OCI-LY7 (cell line): ENCODE data around the gene CCDC142. TPM values are rescaled to one million over a fixed set of nuclear protein-coding genes. Genes with fewer than 3 reads are reported as not detected.
A peak's percentile ranks its signal among the peaks of the same experiment; 100 is the strongest.

ENCODE experiments used
- BruUV-seq: library from RNA; stranded (reverse); fragments of 400-500 nt; replicated peaks from 2 replicates; lab custom pipeline; 2021; lab: Mats Ljungman, UMichigan
- CTCF ChIA-PET: fragments of 300-600 bp; sonication (Branson Sonifier 250); formaldehyde crosslinking; loops from one replicate; lab custom pipeline; 2022; ENCODE audit warnings: antibody characterized with exemption; ENCODE audit not compliant: unreplicated experiment; lab: Charles Lee
- POLR2A ChIA-PET: fragments of 300-600 bp; sonication (Branson Sonifier 250); formaldehyde crosslinking; loops from one replicate; lab custom pipeline; 2022; ENCODE audit warnings: antibody characterized with exemption; lab: Charles Lee
- DNase-seq: peaks from one replicate; pipeline ENCODE4 v3.0.0-alpha.2; 2015; ENCODE audit warnings: low spot score
- H2AFZ ChIP-seq: fragments of 200-600 bp; sonication (generic), shearing (Covaris generic); 2 replicates; pipeline ENCODE4 v1.6.1; 2014; ENCODE audit warnings: mild to moderate bottlenecking, antibody characterized with exemption, low read length, moderate library complexity
- H3K27ac ChIP-seq: fragments of 200-600 bp; sonication (generic); 2 replicates; pipeline ENCODE4 v1.5.1; 2014; ENCODE audit warnings: mixed run types, low read depth, mild to moderate bottlenecking, moderate library complexity, low read length, inconsistent platforms; ENCODE audit not compliant: poor library complexity, severe bottlenecking
- H3K36me3 ChIP-seq: fragments of 200-600 bp; sonication (generic); 2 replicates; pipeline ENCODE4 v1.6.1; 2014; ENCODE audit warnings: mild to moderate bottlenecking, antibody characterized with exemption, low read length, moderate library complexity, mixed read lengths; ENCODE audit not compliant: insufficient read depth
- H3K4me1 ChIP-seq: fragments of 200-600 bp; sonication (generic); 2 replicates; pipeline ENCODE4 v1.5.1; 2014; ENCODE audit warnings: mild to moderate bottlenecking, low read length; ENCODE audit not compliant: insufficient read depth, poor library complexity, severe bottlenecking
- H3K4me2 ChIP-seq: fragments of 200-600 bp; sonication (generic); 2 replicates; pipeline ENCODE4 v1.6.1; 2014; ENCODE audit warnings: mild to moderate bottlenecking, low read length
- H3K4me3 ChIP-seq: fragments of 200-600 bp; sonication (generic); 2 replicates; pipeline ENCODE4 v1.5.1; 2014; ENCODE audit warnings: mild to moderate bottlenecking, low read depth, low read length; ENCODE audit not compliant: poor library complexity, severe bottlenecking
- H3K79me2 ChIP-seq: fragments of 200-600 bp; sonication (generic); 2 replicates; pipeline ENCODE4 v1.6.1; 2016; ENCODE audit warnings: low read depth, mild to moderate bottlenecking, low read length, moderate library complexity, mixed read lengths; ENCODE audit not compliant: insufficient read depth
- H3K9me2 ChIP-seq: fragments of 200-600 bp; sonication (generic); 2 replicates; pipeline ENCODE4 v1.6.1; 2016; ENCODE audit warnings: mild to moderate bottlenecking, low read length, mixed read lengths; ENCODE audit not compliant: insufficient read depth
- H3K9me3 ChIP-seq: fragments of 200-600 bp; sonication (generic); 2 replicates; pipeline ENCODE4 v1.6.1; 2014; ENCODE audit warnings: mild to moderate bottlenecking, mixed run types, low read length, mixed read lengths
- H4K20me1 ChIP-seq: fragments of 200-600 bp; sonication (generic); 2 replicates; pipeline ENCODE4 v1.6.1; 2014; ENCODE audit warnings: mild to moderate bottlenecking, antibody characterized with exemption, low read length, moderate library complexity, mixed read lengths; ENCODE audit not compliant: insufficient read depth
- CTCF ChIP-seq: fragments of 200-600 bp; sonication (generic); conservative IDR thresholded peaks from 2 replicates; pipeline ENCODE4 v1.5.1; 2014; ENCODE audit warnings: mild to moderate bottlenecking, antibody characterized with exemption, low read length, moderate library complexity, mixed read lengths
- EZH2phosphoT487 ChIP-seq: fragments of 200-600 bp; sonication (generic); IDR thresholded peaks from 2 replicates; pipeline ENCODE4 v1.6.1; 2018; ENCODE audit warnings: low read depth, borderline replicate concordance, mild to moderate bottlenecking, mixed run types, antibody characterized with exemption, low read length, moderate library complexity, mixed read lengths
- intact Hi-C: fragments of 100-400 bp; cut with micrococcal nuclease; formaldehyde crosslinking; loops from one replicate; pipeline ENCODE4 v1.10.0; 2022; ENCODE audit not compliant: unreplicated experiment
- total RNA-seq, 2 experiments: library from RNA; depleted of rRNA in 1 of 2; stranded (reverse); fragments of >200 nt in 1 of 2; shearing (Covaris generic) in 1 of 2; gene quantifications; 2 replicates each; pipeline ENCODE4 v1.2.3, GENCODE V29; 2014 to 2022

CCDC142 gene
- total RNA-seq, 2 experiments from 2014 or later: 42.5 to 53.0 TPM

DNA sequence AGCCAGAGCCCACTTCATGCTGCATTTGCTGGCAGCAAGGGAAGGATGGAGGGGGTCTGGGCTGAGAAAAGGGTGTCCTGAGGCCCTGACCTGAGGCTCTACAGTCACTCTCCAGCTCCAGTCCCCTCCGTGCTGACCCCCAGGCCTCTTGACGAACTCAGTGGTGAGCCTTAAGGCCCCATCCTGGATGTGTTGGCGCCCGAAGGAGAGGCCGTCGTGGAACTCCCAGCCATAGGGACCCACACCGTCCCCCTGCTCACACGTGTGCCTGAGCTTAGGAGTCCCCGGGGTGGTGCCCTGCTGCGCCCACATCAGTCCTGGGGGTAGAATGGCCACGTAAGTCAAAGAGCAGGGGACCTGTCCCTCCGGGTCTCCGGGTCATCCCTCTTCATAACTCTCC lies 18.4 kb downstream of the CCDC142 start:
- peak; percentile 33 for DNase-seq

DNA sequence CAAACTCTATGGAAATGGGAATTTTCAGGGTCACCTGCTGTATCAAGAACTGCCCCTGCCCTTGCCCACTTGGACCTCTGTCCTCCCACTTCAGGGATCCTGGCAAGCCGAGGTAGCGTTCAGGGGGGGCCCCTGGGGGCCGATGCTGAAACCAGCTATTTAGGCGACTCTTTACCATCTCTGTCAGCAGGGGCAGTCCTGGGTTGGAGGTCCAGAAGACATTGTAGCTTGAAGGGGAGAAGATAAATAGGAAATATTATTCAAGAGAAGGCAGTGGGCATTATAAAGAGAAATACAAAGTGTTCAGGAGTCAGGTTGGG lies 20.1 kb downstream of the CCDC142 start:
- peaks cover 28% of the 10 kb centered on the region for H3K36me3 ChIP-seq
- H3K4me2 ChIP-seq: no peak overlapping the region
- H3K27ac ChIP-seq: no peak overlapping the region
- intact Hi-C loops: no loop called here
- H4K20me1 ChIP-seq: no peaks in the 10 kb centered on the region
- DNase-seq: no peak
- H2AFZ ChIP-seq: no peak overlapping the region
- CTCF ChIA-PET: no interaction called here
- H3K9me3 ChIP-seq: no peaks in the 10 kb centered on the region
- peaks cover 19% of the 10 kb centered on the region; the same call in 1 of the 2 replicates for H3K79me2 ChIP-seq
- no peak overlapping the region for H3K4me3 ChIP-seq
- peaks cover 17% of the 10 kb centered on the region for H3K4me1 ChIP-seq
- no TSS peak for BruUV-seq
- POLR2A ChIA-PET: no interaction called here
- no peak for TF ChIP-seq CTCF
- TF ChIP-seq EZH2phosphoT487: no peak
- no peaks in the 10 kb centered on the region for H3K9me2 ChIP-seq

More for the DNA sequence above, 18.4 kb downstream of the CCDC142 start:
- ChIA-PET CTCF (no interaction called here), POLR2A (interaction anchor here (0.8 to 1.5 kb wide), 3 partner anchors 8 to 78 kb away, joined by 3 to 14 read pairs (median 4); no protein-coding TSS in a partner anchor)
- Histone ChIP-seq H3K9me2 (no peaks in the 10 kb centered on the region), H3K4me3 (peak overlapping the region; percentile 94), H2AFZ (peak overlapping the region; percentile 80; the same call in 1 of the 2 replicates), H4K20me1 (no peaks in the 10 kb centered on the region), H3K36me3 (peaks cover 28% of the 10 kb centered on the region), H3K9me3 (no peaks in the 10 kb centered on the region), H3K4me1 (peaks cover 15% of the 10 kb centered on the region), H3K27ac (peak overlapping the region; percentile 50), H3K79me2 (peaks cover 14% of the 10 kb centered on the region; the same call in 1 of the 2 replicates), H3K4me2 (peak overlapping the region; percentile 99)
- TF ChIP-seq EZH2phosphoT487 (no peak), CTCF (no peak)
- BruUV-seq: no TSS peak
- intact Hi-C loops: no loop called here

DNA sequence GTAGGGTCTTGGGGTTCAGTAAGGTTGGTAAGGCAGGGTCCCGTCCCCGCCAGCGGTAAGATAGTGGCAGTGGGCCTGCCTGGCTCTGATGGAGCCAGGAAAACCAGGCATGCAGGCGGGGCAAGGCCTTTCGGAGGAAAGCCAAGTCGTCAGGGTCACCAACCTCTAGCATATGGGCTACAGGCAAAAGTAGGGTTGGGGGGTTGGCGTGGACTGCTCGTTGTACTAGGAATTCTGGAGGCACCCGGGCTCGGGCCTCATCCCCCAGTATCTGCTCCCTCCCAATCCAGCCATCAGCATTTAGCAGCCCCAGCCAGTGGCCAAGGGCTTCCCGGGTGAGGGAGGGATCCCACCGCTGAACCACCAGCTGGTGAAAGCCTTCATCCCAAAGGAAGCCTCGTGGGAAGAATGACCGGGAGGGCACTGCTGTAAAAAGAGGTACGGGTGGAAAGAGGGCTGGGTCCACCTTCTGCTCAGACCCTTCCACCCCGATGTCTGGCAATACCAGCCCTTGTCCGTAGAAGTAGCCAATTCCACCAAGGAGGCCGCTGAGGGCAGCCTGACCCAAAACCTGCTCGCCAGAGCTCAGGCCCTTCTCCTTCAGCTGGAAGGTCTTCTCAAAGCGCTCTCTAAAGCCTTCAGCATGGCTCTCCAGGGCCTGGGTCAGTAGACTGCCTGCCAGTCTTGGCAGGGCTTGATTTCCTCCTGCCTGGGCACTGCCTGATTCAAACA lies 20.6 kb downstream of the CCDC142 start:
- Histone ChIP-seq H3K4me3 (no peak overlapping the region), H3K27ac (no peak overlapping the region), H2AFZ (no peak overlapping the region), H3K9me2 (no peaks in the 10 kb centered on the region), H3K36me3 (peaks cover 28% of the 10 kb centered on the region), H3K79me2 (peaks cover 19% of the 10 kb centered on the region; the same call in 1 of the 2 replicates), H3K4me1 (peaks cover 17% of the 10 kb centered on the region), H3K9me3 (no peaks in the 10 kb centered on the region), H3K4me2 (no peak overlapping the region), H4K20me1 (no peaks in the 10 kb centered on the region)
- CTCF ChIA-PET: no interaction called here
- BruUV-seq: no TSS peak
- intact Hi-C loops: no loop called here
- no peak for TF ChIP-seq CTCF
- TF ChIP-seq EZH2phosphoT487: no peak
- POLR2A ChIA-PET: no interaction called here
- no peak for DNase-seq
